Choroid plexus epithelial cell (primary cell): ENCODE data around the gene CNTNAP1.

Experiments used
- DNase-seq: peaks from one replicate; pipeline ENCODE4 v3.0.0-alpha.2; 2010; ENCODE audit warnings: low read depth
- H3K4me3 ChIP-seq: 2 replicates; pipeline ENCODE4 v1.5.1; 2011; ENCODE audit warnings: low read depth, mild to moderate bottlenecking, control low read depth, low read length, moderate library complexity
- TF ChIP-seq, protein P1 (sequence below): conservative IDR thresholded peaks from 2 replicates; pipeline ENCODE4 v1.5.1; 2011; ENCODE audit warnings: low read depth, mild to moderate bottlenecking, control low read depth, inconsistent platforms, low read length, moderate library complexity

CNTNAP1 gene

GRCh38 chr17:42672038-42672437, 10.3 kb upstream of the CNTNAP1 start:
- no peak overlapping the region for H3K4me3 ChIP-seq
- no peak for DNase-seq
- TF ChIP-seq, protein P1, sequence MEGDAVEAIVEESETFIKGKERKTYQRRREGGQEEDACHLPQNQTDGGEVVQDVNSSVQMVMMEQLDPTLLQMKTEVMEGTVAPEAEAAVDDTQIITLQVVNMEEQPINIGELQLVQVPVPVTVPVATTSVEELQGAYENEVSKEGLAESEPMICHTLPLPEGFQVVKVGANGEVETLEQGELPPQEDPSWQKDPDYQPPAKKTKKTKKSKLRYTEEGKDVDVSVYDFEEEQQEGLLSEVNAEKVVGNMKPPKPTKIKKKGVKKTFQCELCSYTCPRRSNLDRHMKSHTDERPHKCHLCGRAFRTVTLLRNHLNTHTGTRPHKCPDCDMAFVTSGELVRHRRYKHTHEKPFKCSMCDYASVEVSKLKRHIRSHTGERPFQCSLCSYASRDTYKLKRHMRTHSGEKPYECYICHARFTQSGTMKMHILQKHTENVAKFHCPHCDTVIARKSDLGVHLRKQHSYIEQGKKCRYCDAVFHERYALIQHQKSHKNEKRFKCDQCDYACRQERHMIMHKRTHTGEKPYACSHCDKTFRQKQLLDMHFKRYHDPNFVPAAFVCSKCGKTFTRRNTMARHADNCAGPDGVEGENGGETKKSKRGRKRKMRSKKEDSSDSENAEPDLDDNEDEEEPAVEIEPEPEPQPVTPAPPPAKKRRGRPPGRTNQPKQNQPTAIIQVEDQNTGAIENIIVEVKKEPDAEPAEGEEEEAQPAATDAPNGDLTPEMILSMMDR = no peak

DNA sequence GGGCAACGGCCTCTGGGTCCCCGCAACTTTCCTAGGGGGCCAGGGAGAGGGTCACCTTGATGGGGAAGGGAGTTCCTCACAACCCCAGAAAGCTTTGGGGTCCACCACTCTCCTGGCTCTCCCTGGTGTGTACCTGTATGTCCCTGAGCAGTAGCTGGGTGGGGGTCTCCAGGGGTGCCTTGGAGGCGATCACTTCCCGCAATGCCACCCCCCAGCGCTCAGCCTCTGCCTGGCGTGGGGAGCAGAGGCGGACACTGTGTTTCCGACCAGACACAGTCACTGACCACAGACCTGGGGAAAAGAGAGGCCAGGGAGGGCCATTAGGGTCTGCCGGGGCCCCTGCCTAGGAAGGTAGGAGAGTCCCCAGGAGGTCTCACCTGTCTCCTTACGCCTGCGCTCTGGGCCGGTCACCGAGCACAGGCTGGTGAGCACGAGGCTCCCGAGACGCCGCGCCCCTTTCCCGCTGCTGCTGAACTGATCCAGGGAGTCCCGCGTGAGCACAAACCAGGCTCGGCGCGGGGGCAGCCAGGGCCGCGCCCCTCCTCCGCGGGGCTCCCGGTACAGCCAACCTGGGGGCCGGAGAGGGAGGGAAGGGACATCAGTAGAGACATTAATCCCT, 9.0 kb upstream of the CNTNAP1 start:
- DNase-seq = no peak
- peak overlapping the region; percentile 88 for H3K4me3 ChIP-seq
- TF ChIP-seq, protein P1 = no peak

GRCh38 chr17:42673885-42674754, 8.2 kb upstream of the CNTNAP1 start:
- peak; percentile 85 for DNase-seq
- H3K4me3 ChIP-seq = peak overlapping the region; percentile 88
- TF ChIP-seq, protein P1 = peak; percentile 70

DNA sequence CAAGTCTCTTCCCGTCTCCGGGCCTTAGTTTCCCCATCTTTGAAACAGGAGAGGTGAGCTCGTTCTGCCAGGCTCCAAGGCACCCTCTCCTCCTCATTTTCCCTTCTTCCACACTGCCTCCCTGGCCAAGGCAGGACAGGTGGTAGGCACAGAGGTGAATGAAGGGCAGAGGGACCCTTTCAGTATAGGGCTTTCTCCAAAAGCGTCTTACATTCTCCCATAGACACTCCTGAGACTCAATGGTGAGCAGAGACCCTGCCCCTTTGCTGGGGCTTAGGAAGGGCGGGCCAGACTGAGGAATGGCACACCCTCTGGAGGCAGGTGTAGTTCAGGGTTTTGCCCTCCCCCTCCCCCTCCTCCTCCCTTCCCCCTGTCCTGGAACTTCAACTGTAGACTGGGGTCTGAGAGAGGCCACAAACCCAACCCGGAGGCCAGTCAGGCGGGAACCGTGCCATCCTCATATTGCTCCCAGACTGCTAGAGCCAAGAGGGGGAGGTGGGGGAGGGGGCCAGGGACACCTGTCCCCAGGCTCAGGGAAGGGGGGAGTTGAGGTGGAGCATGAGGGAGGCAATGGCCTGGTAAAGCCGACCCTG, 7.5 kb upstream of the CNTNAP1 start:
- DNase-seq = no peak
- peak overlapping the region; percentile 88 for H3K4me3 ChIP-seq
- TF ChIP-seq, protein P1 = no peak

DNA sequence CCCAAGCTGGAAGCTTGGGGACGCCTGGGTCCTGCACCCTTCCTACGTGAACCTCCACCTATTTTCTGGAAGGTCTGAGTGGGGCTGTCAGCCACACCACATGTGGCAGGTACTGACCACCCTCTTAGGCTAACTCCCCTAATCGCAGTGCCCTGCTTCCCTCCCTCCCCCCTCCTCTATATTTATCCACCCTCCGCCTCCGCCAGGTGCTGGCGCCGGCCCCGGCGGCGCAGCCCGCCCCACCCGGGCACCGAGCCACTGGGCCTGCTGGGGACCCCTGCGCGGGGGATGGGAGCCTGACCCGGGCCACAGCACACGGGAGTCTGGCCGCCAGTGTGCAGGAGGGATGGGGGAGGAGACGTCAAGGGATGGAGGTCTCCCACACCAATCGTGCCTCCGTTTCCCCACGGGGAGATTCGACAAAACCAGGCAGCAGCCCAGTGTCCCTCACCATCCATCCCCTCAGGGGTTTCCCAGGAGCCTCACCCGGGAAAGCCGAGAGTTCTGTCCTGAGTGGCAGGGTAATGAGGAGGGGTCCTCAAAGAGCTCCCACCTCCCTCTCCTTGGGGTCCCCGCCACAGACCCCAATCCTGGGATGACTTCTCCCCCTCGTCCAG, 6.9 kb upstream of the CNTNAP1 start:
- peak overlapping the region; percentile 88 for H3K4me3 ChIP-seq
- no peak for DNase-seq
- TF ChIP-seq, protein P1 = no peak

- H3K4me3 ChIP-seq = peak overlapping the region; percentile 88
- TF ChIP-seq, protein P1 = no peak
- peak; percentile 56 for DNase-seq
Observed at GRCh38 chr17:42675965-42676423, 6.3 kb upstream of the CNTNAP1 start.
